Measurements from ENCODE around the gene CENPN.

The CENPN gene

GRCh38 chr16:81035398-81035974, 28.5 kb downstream of the CENPN start, which contains the start of gene ATMIN:
Gene ATMIN (plus strand): TSS chr16:81035842. CDS start chr16:81035871, 29 bp downstream.
- peak; percentile 70 to 89 for DNase-seq

GRCh38 chr16:81035975-81036750, 29.1 kb downstream of the CENPN start:
- peak in 1 of 2 experiments; percentile 38 for DNase-seq

- DNase-seq = no peak
Measured at GRCh38 chr16:81036751-81037350, 29.8 kb downstream of the CENPN start.

- no peak for DNase-seq
Measured at GRCh38 chr16:81040131-81040530, 33.1 kb downstream of the CENPN start.

- DNase-seq = no peak
Measured at GRCh38 chr16:81040842-81041241, 33.8 kb downstream of the CENPN start.

- DNase-seq = no peak
Measured at GRCh38 chr16:81041696-81042095, 34.7 kb downstream of the CENPN start.

- DNase-seq = no peak
Measured at GRCh38 chr16:81042821-81043220, 35.8 kb downstream of the CENPN start.

- no peak for DNase-seq
Measured at GRCh38 chr16:81053761-81054160, 46.7 kb downstream of the CENPN start.

- peak in 1 of 2 experiments; percentile 5 for DNase-seq
Measured at GRCh38 chr16:81060576-81061306, 53.7 kb downstream of the CENPN start.

- no peak for DNase-seq
Measured at GRCh38 chr16:81061307-81061640, 54.3 kb downstream of the CENPN start.

- DNase-seq = no peak
Measured at GRCh38 chr16:81061871-81062608, 55.0 kb downstream of the CENPN start.

GRCh38 chr16:81066681-81067080, 59.7 kb downstream of the CENPN start:
- no peak for DNase-seq

- no peak for DNase-seq
Measured at GRCh38 chr16:81067166-81067565, 60.2 kb downstream of the CENPN start.

GRCh38 chr16:81069063-81069462, 62.0 kb downstream of the CENPN start:
- no peak for DNase-seq

- no peak for DNase-seq
Measured at GRCh38 chr16:81070979-81071378, 64.0 kb downstream of the CENPN start.

GRCh38 chr16:81071805-81072204, 64.8 kb downstream of the CENPN start:
- DNase-seq = no peak

GRCh38 chr16:81073560-81074330, 66.7 kb downstream of the CENPN start:
- DNase-seq = no peak

GRCh38 chr16:81076566-81077075, 69.6 kb downstream of the CENPN start:
- DNase-seq = peak; percentile 86 to 95

- peak; percentile 96 to 97 for DNase-seq
Measured at GRCh38 chr16:81077076-81077940, 70.3 kb downstream of the CENPN start, which contains the start of gene C16orf46. Gene C16orf46 (minus strand): TSS chr16:81077238. CDS start chr16:81063955, 13,283 bp downstream.

GRCh38 chr16:81080233-81080632, 73.2 kb downstream of the CENPN start:
- no peak for DNase-seq

GRCh38 chr16:81081014-81081413, 74.0 kb downstream of the CENPN start:
- no peak for DNase-seq
